Measurements from ENCODE around the gene SLC38A2. TPM values are rescaled to one million over a fixed set of nuclear protein-coding genes. Genes with fewer than 3 reads are reported as not detected.

SLC38A2 gene
- total RNA-seq, 2 experiments from 2014 or later, result 70.5 to 93.5 TPM

GRCh38 chr12:46396826-46397225 lies 24.3 kb upstream of the SLC38A2 start:
- intact Hi-C loops (cut with micrococcal nuclease; ENCODE audit: unreplicated experiment), result no loop called here
- Histone ChIP-seq H4K20me1 (ENCODE audit: insufficient read depth, low read length) (no peaks in the 10 kb centered on the region), H2AFZ (ENCODE audit: low read length) (no peak overlapping the region), H3K9me2 (ENCODE audit: insufficient read depth, low read length) (no peaks in the 10 kb centered on the region), H3K4me3 (ENCODE audit: low read depth, low read length, poor library complexity, severe bottlenecking) (no peak overlapping the region), H3K36me3 (ENCODE audit: insufficient read depth, low read length) (no peaks in the 10 kb centered on the region), H3K4me1 (ENCODE audit: insufficient read depth, low read length, poor library complexity, severe bottlenecking) (peaks cover 11% of the 10 kb centered on the region), H3K27ac (ENCODE audit: low read depth, low read length, poor library complexity, severe bottlenecking) (no peak overlapping the region), H3K79me2 (ENCODE audit: insufficient read depth, low read depth, low read length) (no peaks in the 10 kb centered on the region), H3K4me2 (ENCODE audit: low read length) (no peak overlapping the region), H3K9me3 (ENCODE audit: low read length) (no peaks in the 10 kb centered on the region)
- DNase-seq (ENCODE audit: low spot score), result no peak
- BruUV-seq (replicated peaks), result no TSS peak
- TF ChIP-seq EZH2phosphoT487 (IDR thresholded peaks at IDR 0.05; ENCODE audit: borderline replicate concordance, low read depth, low read length), result no peak
- no peak for TF ChIP-seq CTCF (conservative IDR thresholded peaks at IDR 0.05; ENCODE audit: low read length)
- ChIA-PET POLR2A (no interaction called here), CTCF (ENCODE audit: unreplicated experiment) (no interaction called here)

GRCh38 chr12:46395388-46395787 lies 22.8 kb upstream of the SLC38A2 start:
- no TSS peak for BruUV-seq (replicated peaks)
- no peak overlapping the region for H3K4me2 ChIP-seq (ENCODE audit: low read length)
- H3K36me3 ChIP-seq (ENCODE audit: insufficient read depth, low read length), result no peaks in the 10 kb centered on the region
- DNase-seq (ENCODE audit: low spot score), result no peak
- no peak overlapping the region for H2AFZ ChIP-seq (ENCODE audit: low read length)
- no peaks in the 10 kb centered on the region for H3K9me2 ChIP-seq (ENCODE audit: insufficient read depth, low read length)
- peaks cover 19% of the 10 kb centered on the region for H3K4me1 ChIP-seq (ENCODE audit: insufficient read depth, low read length, poor library complexity, severe bottlenecking)
- ChIA-PET CTCF (ENCODE audit: unreplicated experiment) (no interaction called here), POLR2A (no interaction called here)
- no peaks in the 10 kb centered on the region for H4K20me1 ChIP-seq (ENCODE audit: insufficient read depth, low read length)
- H3K4me3 ChIP-seq (ENCODE audit: low read depth, low read length, poor library complexity, severe bottlenecking), result no peak overlapping the region
- no peaks in the 10 kb centered on the region for H3K9me3 ChIP-seq (ENCODE audit: low read length)
- H3K79me2 ChIP-seq (ENCODE audit: insufficient read depth, low read depth, low read length), result no peaks in the 10 kb centered on the region
- intact Hi-C loops (cut with micrococcal nuclease; ENCODE audit: unreplicated experiment), result no loop called here
- H3K27ac ChIP-seq (ENCODE audit: low read depth, low read length, poor library complexity, severe bottlenecking), result no peak overlapping the region
- TF ChIP-seq EZH2phosphoT487 (IDR thresholded peaks at IDR 0.05; ENCODE audit: borderline replicate concordance, low read depth, low read length) (no peak), CTCF (conservative IDR thresholded peaks at IDR 0.05; ENCODE audit: low read length) (no peak)

GRCh38 chr12:46391630-46392029 lies 19.1 kb upstream of the SLC38A2 start:
- Histone ChIP-seq H4K20me1 (ENCODE audit: insufficient read depth, low read length) (peaks cover 5% of the 10 kb centered on the region; the same call in 1 of the 2 replicates), H3K9me2 (ENCODE audit: insufficient read depth, low read length) (no peaks in the 10 kb centered on the region), H3K9me3 (ENCODE audit: low read length) (no peaks in the 10 kb centered on the region), H3K4me3 (ENCODE audit: low read depth, low read length, poor library complexity, severe bottlenecking) (no peak overlapping the region), H3K36me3 (ENCODE audit: insufficient read depth, low read length) (no peaks in the 10 kb centered on the region), H3K4me2 (ENCODE audit: low read length) (no peak overlapping the region), H2AFZ (ENCODE audit: low read length) (no peak overlapping the region), H3K27ac (ENCODE audit: low read depth, low read length, poor library complexity, severe bottlenecking) (no peak overlapping the region), H3K79me2 (ENCODE audit: insufficient read depth, low read depth, low read length) (no peaks in the 10 kb centered on the region), H3K4me1 (ENCODE audit: insufficient read depth, low read length, poor library complexity, severe bottlenecking) (peaks cover 51% of the 10 kb centered on the region)
- no peak for DNase-seq (ENCODE audit: low spot score)
- intact Hi-C loops (cut with micrococcal nuclease; ENCODE audit: unreplicated experiment), result no loop called here
- ChIA-PET POLR2A (interaction anchor here (0.6 kb wide), 1 partner anchor 175 kb away, joined by 4 read pairs; no protein-coding TSS in a partner anchor), CTCF (ENCODE audit: unreplicated experiment) (no interaction called here)
- no TSS peak for BruUV-seq (replicated peaks)
- TF ChIP-seq CTCF (conservative IDR thresholded peaks at IDR 0.05; ENCODE audit: low read length) (no peak), EZH2phosphoT487 (IDR thresholded peaks at IDR 0.05; ENCODE audit: borderline replicate concordance, low read depth, low read length) (no peak)
